Fibroblast of mammary gland (primary cell): ENCODE results near the gene OTOG.

Experiments used
- DNase-seq: peaks from one replicate; pipeline ENCODE4 v3.0.0-alpha.2; 2010; ENCODE audit warnings: low read depth
- H3K4me3 ChIP-seq: 2 replicates; pipeline ENCODE4 v1.5.1; 2011; ENCODE audit warnings: low read depth, mild to moderate bottlenecking, low read length, moderate library complexity; ENCODE audit not compliant: control insufficient read depth
- CTCF ChIP-seq: conservative IDR thresholded peaks from 2 replicates; pipeline ENCODE4 v1.5.1; 2011; ENCODE audit warnings: low read depth, low read length, inconsistent platforms; ENCODE audit not compliant: control insufficient read depth, insufficient read depth

Gene OTOG

GRCh38 chr11:17538731-17539130 lies 8.3 kb upstream of the OTOG start:
- no peak for TF ChIP-seq CTCF
- no peak for DNase-seq
- no peak overlapping the region for H3K4me3 ChIP-seq

- DNase-seq: no peak
- H3K4me3 ChIP-seq: no peak overlapping the region
- TF ChIP-seq CTCF: no peak
Measured at GRCh38 chr11:17540807-17541206, 6.3 kb upstream of the OTOG start.

- TF ChIP-seq CTCF: no peak
- no peak overlapping the region for H3K4me3 ChIP-seq
- no peak for DNase-seq
Measured at GRCh38 chr11:17541330-17541885, 5.7 kb upstream of the OTOG start.

- TF ChIP-seq CTCF: no peak
- DNase-seq: no peak
- no peak overlapping the region for H3K4me3 ChIP-seq
Measured at GRCh38 chr11:17542249-17542648, 4.8 kb upstream of the OTOG start.

GRCh38 chr11:17543041-17543440 lies 4.0 kb upstream of the OTOG start:
- DNase-seq: no peak
- TF ChIP-seq CTCF: no peak
- H3K4me3 ChIP-seq: no peak overlapping the region

GRCh38 chr11:17543574-17544180 lies 3.4 kb upstream of the OTOG start:
- no peak for DNase-seq
- no peak overlapping the region for H3K4me3 ChIP-seq
- TF ChIP-seq CTCF: no peak
